HG03064 (cell line): ENCODE data around the gene ANTKMT.

Experiments
- ATAC-seq: cut with Tn5 transposase; IDR thresholded peaks from one replicate; pipeline ENCODE4 v1.9.1; 2021; ENCODE audit warnings: low read depth; ENCODE audit not compliant: unreplicated experiment

ANTKMT gene

DNA sequence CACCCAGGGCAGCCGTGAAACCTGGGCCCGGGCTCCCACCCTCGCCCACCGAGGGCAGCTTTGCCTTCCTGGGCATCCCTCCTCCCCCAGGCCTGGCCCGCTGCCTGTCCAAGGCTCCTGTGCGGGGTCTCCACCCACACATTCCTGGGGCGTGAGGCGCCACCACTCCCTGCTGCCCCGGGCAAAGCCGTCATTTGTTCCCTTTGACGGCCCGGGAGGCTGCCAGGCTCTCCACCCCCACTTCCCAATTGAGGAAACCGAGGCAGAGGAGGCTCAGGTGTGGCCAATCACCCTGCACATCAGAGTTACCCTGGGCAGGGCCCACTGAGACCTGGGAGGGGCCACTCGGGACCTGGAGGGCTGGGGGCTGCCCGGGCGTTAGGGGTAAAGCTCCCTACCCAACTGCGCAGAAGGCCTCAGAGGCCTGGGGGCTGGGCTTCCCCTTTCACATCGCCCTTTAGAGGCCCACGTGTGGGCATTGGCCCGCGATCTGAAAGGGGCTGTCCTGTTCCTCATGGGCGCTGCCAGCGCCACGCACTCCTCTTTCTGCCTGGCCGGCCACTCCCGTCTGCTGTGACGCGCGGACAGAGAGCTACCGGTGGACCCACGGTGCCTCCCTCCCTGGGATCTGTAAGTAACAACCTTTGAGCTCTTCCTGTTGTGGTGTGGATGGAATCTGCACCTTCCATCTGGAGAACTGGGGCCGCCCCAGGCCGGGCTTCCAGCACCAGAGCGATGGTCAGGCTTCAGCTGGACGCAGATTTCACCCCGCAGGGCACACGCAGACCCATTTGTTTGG is 39.8 kb downstream of the ANTKMT start, which contains the start of gene MSLN:
Gene MSLN, plus strand, starts transcription at position 190 of the 799 bp plus-strand sequence. CDS start 1,947 bp downstream, outside the sequence.
- no peak for ATAC-seq

DNA sequence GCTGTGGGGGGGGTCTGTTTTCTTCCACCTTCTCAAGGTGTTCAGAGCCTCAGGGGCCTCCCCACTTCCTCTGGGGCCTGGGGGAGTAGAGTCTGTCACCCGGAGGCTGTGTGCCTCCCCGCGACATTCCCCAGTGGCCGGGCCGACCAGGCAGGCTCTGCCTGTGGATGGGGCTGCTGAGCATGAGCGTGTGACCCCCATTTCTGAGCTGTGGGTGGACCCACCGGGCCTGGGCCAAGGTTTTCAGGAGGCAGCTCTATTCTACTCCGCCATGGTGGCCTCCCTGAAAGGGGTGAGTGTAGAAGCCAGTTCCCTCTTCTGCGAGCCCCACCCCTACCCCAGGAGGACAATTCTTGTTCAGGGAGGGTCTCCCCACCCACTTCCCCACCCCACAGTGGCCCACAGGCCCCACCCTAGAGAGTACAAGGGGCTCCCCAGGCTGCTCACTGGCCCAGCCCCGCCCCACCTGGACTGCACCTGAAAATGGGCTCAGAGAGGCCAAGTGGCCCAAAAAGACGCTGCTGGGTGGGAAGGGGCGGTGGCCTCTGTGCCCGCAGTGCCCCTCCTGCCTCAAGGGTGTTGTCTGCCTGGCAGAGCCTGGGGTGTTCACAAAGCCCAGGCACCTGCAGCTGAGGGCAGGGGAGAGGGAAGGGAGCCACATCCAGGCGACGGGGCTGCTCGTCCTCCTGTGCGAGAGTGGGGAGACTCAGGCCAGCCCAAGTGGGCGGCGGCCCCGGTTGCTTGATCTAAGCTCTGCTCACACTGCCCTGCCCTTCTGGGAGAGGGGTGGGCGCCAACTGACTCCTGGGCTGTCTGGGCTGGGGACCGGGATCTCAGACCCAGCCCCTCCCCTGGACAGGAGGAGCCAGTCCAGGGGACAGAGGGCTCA is 40.9 kb downstream of the ANTKMT start:
- no peak for ATAC-seq

DNA sequence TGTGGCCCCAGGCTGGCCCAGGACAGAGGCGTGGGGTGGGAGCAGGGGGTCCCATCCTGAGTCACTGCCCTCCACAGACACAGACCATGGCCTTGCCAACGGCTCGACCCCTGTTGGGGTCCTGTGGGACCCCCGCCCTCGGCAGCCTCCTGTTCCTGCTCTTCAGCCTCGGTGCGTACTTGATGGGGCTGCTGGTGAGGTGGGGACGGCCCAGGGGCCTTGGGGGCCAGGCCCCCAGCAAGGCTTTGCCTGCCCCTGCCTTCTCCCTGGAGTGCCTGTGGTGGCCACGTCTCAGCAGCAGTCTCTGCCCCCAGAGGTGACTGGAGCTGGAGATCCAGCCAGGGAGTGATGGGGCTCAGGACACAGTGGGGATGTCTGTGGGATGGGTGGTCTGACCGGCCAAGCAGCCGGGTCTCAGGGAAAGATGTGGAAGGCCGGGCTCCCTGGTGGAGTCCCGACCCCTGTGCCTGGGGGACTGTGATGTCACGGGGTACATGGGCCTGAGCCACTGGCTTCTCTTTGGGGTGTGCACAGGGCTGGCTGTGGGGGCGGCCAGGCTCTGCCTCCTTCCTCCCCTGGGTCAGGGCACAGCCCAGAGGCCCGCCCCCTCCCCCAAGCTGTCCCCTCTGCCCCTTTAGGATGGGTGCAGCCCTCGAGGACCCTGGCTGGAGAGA is 41.8 kb downstream of the ANTKMT start:
- ATAC-seq, result no peak

DNA sequence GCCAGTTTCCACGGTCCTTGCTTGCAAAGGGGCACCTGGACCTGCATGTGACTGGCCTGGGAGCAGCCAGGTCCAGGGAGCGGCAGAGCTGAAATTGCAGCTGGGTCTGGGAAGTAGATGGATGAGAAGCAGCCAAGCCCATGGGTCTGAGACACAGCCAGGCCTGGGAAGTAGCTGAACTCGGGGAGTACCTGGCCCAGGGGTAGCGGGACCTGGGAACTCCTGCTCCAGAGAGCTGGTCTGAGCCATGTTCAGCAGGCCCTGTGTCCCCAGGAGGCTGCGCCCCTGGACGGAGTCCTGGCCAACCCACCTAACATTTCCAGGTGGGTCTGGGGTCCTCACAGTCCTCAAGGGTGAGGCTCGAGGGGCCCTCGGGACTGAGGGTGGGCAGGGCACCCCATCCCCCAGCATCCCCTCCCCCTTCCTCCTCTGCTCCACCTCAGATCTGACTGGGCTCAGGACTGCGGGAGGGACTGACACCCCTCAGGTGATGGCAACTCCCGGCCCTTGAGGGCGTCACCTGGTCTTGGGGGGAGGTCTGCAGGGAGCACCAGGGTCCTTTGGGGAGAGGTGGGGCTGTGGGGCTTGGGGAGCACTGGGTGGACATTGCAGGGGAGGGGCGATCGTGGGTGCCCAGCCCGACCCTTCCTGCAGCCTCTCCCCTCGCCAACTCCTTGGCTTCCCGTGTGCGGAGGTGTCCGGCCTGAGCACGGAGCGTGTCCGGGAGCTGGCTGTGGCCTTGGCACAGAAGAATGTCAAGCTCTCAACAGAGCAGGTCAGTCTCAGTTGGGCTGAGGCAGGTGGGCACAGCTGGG is 42.6 kb downstream of the ANTKMT start:
- no peak for ATAC-seq

DNA sequence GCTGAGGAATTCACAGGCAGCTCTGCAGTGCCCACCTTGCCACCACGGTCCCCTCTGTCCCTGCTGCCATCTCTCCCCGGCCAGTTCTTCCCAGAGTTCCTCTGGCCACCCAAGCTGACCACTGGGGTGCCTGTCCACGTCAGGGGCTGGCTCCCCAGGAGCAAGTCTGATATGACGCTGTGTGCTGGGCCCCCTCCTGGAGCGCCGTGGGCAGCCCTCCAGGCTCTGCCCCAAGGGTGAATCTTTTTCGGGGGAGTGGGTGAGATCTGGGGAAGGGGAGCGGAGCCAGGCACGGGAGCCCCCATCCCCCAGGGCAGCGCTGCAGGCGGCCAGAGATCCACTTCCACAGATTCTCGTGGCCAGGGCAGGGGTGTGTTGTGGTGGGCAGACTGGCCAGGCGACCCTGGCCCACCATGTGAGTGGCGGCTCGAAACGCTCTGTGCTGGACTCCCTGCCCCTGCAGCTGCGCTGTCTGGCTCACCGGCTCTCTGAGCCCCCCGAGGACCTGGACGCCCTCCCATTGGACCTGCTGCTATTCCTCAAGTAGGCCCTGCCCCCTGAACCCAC is 43.3 kb downstream of the ANTKMT start:
- no peak for ATAC-seq

DNA sequence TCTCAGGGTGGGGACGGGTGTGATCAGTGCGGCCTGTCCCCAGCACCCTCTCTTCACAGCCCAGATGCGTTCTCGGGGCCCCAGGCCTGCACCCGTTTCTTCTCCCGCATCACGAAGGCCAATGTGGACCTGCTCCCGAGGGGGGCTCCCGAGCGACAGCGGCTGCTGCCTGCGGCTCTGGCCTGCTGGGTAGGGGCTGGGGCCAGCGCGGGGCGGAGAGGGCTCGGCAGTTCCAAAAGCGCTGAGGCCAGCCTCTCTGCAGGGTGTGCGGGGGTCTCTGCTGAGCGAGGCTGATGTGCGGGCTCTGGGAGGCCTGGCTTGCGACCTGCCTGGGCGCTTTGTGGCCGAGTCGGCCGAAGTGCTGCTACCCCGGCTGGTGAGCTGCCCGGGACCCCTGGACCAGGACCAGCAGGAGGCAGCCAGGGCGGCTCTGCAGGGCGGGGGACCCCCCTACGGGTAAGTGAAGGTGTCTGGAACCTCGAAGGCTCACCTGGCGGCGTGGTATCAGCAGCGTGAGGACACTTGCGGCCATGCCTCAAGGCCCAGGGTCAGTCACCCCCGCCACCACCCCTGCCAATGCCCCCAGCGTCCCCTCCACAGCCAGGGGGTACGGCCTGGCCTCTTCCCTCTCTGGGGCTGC is 44.0 kb downstream of the ANTKMT start:
- no peak for ATAC-seq

DNA sequence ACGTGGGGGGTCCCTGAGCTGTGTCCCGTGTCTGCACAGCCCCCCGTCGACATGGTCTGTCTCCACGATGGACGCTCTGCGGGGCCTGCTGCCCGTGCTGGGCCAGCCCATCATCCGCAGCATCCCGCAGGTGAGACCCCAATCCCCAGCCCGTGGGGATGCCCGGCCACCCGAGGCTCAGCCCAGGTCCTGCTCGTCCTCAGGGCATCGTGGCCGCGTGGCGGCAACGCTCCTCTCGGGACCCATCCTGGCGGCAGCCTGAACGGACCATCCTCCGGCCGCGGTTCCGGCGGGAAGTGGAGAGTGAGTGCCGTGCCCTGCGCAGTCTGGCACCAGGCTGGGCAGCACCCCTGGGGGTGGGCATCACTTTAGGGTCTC is 44.5 kb downstream of the ANTKMT start:
- no peak for ATAC-seq

DNA sequence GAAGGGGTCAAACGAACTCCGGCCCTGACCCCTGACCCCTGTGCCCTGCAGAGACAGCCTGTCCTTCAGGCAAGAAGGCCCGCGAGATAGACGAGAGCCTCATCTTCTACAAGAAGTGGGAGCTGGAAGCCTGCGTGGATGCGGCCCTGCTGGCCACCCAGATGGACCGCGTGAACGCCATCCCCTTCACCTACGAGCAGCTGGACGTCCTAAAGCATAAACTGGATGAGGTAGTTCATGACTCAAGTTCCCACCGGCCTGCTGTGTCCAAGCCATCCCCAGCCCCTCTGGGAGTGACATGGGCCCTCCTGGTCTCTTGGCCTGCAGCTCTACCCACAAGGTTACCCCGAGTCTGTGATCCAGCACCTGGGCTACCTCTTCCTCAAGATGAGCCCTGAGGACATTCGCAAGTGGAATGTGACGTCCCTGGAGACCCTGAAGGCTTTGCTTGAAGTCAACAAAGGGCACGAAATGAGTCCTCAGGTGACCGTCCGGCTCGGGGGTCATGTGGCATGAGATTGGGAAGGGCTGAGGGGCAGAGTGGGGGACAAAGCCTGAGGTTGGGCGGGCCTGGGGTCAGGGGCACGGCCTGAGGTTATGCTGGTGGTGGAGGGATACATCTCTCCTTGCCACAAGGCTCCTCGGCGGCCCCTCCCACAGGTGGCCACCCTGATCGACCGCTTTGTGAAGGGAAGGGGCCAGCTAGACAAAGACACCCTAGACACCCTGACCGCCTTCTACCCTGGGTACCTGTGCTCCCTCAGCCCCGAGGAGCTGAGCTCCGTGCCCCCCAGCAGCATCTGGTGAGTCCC is 45.3 kb downstream of the ANTKMT start:
- no peak for ATAC-seq

DNA sequence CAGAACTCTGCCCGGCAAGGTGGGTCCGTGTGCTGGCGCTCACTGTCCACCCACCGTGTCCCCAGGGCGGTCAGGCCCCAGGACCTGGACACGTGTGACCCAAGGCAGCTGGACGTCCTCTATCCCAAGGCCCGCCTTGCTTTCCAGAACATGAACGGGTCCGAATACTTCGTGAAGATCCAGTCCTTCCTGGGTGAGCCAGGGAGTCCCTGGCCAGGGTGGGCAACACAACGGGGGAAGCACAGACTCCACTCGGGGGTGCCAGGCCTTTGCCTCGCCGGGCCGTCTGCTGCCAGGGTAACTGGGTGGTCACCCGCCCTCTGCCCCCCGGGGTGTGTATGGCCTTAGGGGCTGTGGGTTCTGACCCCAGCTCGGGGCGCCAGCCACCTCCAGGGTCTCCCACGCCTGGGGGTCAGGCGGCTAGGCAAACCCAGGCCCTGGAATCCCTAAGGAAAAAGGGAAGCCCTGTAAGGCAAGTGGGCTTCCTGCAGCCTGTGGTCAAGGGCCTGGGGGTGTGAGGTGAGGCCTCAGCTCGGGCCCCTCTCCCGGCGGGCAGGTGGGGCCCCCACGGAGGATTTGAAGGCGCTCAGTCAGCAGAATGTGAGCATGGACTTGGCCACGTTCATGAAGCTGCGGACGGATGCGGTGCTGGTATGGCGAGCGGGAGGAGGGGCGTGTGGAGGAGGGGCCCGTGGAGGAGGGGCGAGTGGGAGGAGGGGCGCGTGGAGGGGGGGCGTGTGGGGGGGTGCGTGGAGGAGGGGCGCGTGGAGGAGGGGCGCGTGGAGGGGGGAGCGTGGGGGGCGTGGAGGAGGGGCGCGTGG is 46.1 kb downstream of the ANTKMT start:
- no peak for ATAC-seq

DNA sequence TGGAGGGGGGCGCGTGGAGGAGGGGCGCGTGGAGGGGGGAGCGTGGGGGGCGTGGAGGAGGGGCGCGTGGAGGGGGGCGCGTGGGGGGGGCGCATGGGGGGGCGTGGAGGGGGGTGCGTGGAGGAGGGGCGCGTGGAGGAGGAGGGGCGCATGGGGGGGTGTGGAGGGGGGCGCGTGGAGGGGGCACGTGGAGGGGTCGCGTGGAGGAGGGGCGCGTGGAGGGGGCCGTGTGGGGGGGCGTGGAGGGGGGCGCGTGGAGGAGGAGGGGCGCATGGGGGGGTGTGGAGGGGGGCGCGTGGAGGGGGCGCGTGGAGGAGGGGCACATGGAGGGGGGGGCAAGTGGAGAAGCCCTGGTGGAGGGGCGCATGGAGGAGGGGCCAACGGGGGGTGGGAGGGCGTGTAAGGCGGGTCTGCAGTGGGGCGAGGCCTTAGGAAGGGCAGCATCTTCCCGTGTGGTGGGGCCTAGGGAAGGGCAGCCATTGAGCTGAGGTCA is 46.8 kb downstream of the ANTKMT start:
- no peak for ATAC-seq

DNA sequence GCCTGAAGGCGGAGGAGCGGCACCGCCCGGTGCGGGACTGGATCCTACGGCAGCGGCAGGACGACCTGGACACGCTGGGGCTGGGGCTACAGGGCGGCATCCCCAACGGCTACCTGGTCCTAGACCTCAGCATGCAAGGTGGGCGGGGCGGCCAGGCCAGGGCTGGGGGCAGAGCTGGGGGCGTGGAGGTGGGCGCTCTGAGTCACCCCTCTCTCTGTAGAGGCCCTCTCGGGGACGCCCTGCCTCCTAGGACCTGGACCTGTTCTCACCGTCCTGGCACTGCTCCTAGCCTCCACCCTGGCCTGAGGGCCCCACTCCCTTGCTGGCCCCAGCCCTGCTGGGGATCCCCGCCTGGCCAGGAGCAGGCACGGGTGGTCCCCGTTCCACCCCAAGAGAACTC is 47.5 kb downstream of the ANTKMT start:
- ATAC-seq, result no peak

DNA sequence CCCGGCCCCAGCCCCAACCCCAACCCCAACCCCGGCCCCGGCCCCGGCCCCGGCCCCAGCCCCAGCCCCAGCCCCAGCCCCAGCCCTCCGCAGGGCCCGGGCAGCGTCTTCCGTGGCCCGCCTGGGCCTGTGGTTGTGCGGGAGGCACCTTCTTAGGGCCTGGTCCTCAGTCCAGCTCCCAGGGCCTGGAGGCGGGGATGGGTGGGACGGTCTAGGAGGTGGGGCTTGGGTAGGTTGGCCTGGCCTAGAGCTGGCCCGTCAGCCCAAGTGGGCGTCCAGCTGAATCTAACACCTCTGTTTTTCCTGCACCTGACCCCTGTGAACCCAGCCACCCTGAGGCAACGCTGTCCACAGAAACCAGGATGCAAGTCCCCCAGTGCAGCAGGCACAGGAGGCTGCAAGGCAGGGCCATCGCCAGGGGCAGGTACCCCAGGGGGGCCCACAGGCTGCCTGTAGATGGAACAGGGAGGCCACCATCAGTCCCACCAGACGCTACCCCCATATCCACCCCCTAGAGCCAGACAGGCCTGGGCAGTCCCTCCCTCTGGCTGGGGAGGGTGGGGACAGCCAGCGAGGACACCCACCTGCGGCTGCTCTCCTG is 48.3 kb downstream of the ANTKMT start:
- no peak for ATAC-seq

DNA sequence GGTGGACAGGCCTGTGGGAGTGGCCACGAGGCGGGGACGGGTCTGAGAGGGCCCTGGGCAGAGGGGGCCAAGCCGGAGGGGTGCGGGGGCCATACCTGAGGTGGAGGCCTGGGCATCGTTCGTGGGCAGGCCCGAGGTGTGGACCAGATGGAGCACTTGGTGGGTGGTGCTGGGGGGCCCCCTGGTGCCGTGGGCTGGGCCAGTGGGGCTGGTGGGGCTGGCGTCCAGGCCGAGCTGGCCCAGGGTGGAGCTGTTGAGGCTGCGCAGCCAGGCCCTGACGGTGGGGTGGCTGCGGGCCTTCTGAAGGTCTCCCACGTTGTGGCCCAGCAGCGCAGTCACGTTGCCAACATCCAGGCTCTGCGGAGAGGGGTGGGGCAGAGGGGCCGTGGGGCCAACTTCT is 49.0 kb downstream of the ANTKMT start:
- no peak for ATAC-seq

DNA sequence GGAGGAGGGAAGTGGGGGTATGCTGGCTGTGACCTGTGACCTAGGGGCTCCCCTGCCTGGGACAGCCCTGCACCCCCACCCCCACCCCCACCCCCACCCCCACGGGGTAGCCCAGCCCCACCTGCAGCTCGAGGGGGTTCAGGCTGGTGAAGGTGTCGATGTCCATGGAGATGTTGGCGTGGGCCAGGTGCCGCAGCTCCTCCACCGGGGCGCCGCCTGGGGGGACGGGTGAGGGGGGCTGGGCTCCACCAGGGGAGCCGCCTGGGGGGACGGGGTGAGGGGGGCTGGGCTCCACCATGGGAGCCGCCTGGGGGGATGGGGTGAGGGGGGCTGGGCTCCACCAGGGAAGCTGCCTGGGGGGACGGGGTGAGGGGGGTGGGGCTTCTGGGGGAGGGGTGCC is 49.5 kb downstream of the ANTKMT start:
- no peak for ATAC-seq
